Upper lobe of left lung (tissue), 4 donors: ENCODE measurements around the gene ZNF783.

Experiments used
- CTCF ChIP-seq, 6 experiments: fragments of 450-650 bp in 4 of 6; fragments of 200-600 bp in 2 of 6; sonication (generic) in 2 of 6; IDR thresholded peaks; one replicate each; pipeline ENCODE4 v1.5.1; 2016 to 2019; ENCODE audit warnings: antibody characterized with exemption in 6 of 6
- EP300 ChIP-seq, 4 donors: sonication (generic); formaldehyde crosslinking; IDR thresholded peaks; one replicate each; pipeline ENCODE4 v1.5.1; 2017; ENCODE audit warnings: antibody characterized with exemption in 4 of 4, control low read depth in 2 of 4
- POLR2A ChIP-seq, 4 donors: fragments of 450-650 bp; IDR thresholded peaks; one replicate each; pipeline ENCODE4 v1.5.1; 2016 to 2017; ENCODE audit warnings: antibody characterized with exemption in 4 of 4, mild to moderate bottlenecking in 2 of 4
- POLR2AphosphoS5 ChIP-seq, 2 donors: sonication (generic); formaldehyde crosslinking; IDR thresholded peaks; one replicate each; pipeline ENCODE4 v1.5.1; 2017; ENCODE audit warnings: antibody characterized with exemption in 2 of 2

- TF ChIP-seq CTCF (IDR thresholded peaks at IDR 0.05) (no peak), POLR2A (IDR thresholded peaks at IDR 0.05) (no peak), POLR2AphosphoS5 (IDR thresholded peaks at IDR 0.05) (no peak), EP300 (IDR thresholded peaks at IDR 0.05) (no peak)
Observed at GRCh38 chr7:149281508-149282330, 19.7 kb downstream of the ZNF783 start.
